ENCODE measurements around the gene MYH11. TPM values are rescaled to one million over a fixed set of nuclear protein-coding genes. Genes with fewer than 3 reads are reported as not detected.
"Not testable (repeated sequence)": the region's sequence is repeated elsewhere in the genome, so short reads cannot be mapped to it uniquely, and the experiment has no call there.

Gene MYH11
- total RNA-seq, 1 donor from 2014 or later = 0.05 TPM

DNA sequence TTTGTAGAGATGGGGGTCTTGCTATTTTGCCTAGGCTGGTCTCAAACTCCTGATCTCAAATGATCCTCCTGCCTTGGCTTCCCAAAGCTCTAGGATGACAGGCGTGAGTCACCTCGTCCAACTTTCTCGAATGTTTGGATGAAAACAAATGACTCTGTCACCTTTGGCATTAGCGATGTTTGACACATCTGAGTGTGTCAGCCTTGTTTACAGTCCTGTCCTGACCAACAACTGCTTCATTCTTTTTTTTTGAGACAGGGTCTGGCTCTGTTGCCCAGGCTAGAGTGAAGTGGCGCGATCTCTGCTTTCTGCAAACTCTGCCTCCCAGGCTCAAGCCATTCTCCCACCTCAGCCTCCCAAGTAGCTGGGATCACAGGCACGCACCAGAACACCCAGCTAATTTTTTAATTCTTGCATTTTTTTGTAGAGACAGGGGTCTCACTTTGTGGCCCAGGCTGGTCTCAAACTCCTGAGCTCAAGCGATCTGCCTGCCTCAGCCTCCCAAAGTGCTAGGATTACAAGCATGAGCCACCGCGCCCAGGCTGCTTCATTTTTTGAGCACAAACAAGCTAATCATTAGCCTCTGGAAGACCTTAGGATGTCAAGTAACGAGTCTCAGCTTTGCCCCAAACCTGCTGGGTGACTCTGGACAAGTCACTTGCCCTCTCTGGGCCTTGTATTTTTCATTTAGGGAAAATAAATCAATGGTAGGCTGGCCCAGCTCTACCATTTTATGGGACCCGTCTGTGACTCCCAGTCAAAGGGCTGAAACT is 7.4 kb downstream of the MYH11 start:
- H3K27me3 Mint-ChIP-seq (ENCODE audit: low read depth) = peaks cover 39% of the 10 kb centered on the region
- H3K9me3 Mint-ChIP-seq = no peaks in the 10 kb centered on the region
- no peaks in the 10 kb centered on the region for H3K36me3 Mint-ChIP-seq (ENCODE audit: low read depth)
- DNase-seq (ENCODE audit: low read depth, low spot score) = no peak
- H3K4me1 Mint-ChIP-seq = no peaks in the 10 kb centered on the region
- no peak overlapping the region for H3K27ac Mint-ChIP-seq (ENCODE audit: unreplicated experiment)
- TF ChIP-seq, protein P1, sequence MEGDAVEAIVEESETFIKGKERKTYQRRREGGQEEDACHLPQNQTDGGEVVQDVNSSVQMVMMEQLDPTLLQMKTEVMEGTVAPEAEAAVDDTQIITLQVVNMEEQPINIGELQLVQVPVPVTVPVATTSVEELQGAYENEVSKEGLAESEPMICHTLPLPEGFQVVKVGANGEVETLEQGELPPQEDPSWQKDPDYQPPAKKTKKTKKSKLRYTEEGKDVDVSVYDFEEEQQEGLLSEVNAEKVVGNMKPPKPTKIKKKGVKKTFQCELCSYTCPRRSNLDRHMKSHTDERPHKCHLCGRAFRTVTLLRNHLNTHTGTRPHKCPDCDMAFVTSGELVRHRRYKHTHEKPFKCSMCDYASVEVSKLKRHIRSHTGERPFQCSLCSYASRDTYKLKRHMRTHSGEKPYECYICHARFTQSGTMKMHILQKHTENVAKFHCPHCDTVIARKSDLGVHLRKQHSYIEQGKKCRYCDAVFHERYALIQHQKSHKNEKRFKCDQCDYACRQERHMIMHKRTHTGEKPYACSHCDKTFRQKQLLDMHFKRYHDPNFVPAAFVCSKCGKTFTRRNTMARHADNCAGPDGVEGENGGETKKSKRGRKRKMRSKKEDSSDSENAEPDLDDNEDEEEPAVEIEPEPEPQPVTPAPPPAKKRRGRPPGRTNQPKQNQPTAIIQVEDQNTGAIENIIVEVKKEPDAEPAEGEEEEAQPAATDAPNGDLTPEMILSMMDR (conservative IDR thresholded peaks at IDR 0.05) = no peak
- no peak overlapping the region for H3K4me3 Mint-ChIP-seq

DNA sequence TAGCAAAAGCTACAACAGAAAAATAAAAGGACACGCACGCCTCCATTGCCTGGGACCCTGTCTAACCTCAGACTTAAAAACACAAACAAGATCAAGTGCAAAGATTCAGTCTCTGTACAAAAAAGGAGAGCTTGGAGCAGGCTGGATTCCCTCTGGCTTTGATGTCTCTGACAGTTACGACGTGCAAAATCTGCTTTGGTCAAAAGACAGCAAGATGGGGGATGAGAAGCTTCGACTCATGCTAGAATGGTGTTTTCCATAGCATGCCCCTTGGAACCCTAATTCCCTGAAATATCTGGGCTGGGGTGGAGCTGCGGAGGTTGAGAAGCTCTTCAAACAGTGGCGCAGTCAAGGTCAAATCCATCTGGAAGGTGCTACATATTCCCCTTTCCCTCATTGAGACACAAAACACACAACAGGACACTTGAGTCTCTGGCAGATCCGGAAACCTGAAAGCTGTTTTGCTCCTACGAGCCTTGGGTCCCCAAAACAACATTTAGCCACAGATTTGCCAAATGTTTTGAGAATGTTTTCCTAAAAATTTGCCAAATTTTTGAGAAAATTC is 9.1 kb downstream of the MYH11 start:
- no peak for DNase-seq (ENCODE audit: low read depth, low spot score)
- TF ChIP-seq, protein P1 (conservative IDR thresholded peaks at IDR 0.05) = no peak
- H3K27ac Mint-ChIP-seq (ENCODE audit: unreplicated experiment) = no peak overlapping the region

DNA sequence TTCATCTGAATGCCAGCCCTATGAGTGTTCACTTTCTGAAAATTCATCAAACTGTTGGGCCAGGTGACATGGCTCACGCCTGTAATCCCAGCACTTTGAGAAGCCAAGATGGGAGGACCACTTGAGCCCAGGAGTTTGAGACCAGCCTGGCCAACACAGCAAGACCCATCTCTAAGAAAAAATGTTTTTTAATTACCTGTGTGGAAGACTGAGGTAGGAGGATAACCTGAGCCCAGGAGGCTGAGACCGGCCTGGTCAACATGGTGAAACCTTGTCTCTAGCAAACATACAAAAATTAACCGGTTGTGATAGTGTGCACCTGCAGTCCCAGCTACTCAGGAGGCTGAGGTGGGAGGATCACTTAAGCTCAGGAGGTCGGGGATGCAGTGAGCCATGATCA is 10.3 kb downstream of the MYH11 start:
- Mint-ChIP-seq H3K4me1 (no peaks in the 10 kb centered on the region), H3K27ac (ENCODE audit: unreplicated experiment) (no peak overlapping the region), H3K9me3 (no peaks in the 10 kb centered on the region), H3K27me3 (ENCODE audit: low read depth) (peaks cover 23% of the 10 kb centered on the region), H3K4me3 (no peak overlapping the region), H3K36me3 (ENCODE audit: low read depth) (no peaks in the 10 kb centered on the region)
- TF ChIP-seq, protein P1 (conservative IDR thresholded peaks at IDR 0.05) = no peak
- no peak for DNase-seq (ENCODE audit: low read depth, low spot score)

More for the DNA sequence above, 9.1 kb downstream of the MYH11 start:
- no peaks in the 10 kb centered on the region for H3K9me3 Mint-ChIP-seq
- H3K36me3 Mint-ChIP-seq (ENCODE audit: low read depth) = no peaks in the 10 kb centered on the region
- no peaks in the 10 kb centered on the region for H3K4me1 Mint-ChIP-seq
- peaks cover 30% of the 10 kb centered on the region for H3K27me3 Mint-ChIP-seq (ENCODE audit: low read depth)
- H3K4me3 Mint-ChIP-seq = no peak overlapping the region

DNA sequence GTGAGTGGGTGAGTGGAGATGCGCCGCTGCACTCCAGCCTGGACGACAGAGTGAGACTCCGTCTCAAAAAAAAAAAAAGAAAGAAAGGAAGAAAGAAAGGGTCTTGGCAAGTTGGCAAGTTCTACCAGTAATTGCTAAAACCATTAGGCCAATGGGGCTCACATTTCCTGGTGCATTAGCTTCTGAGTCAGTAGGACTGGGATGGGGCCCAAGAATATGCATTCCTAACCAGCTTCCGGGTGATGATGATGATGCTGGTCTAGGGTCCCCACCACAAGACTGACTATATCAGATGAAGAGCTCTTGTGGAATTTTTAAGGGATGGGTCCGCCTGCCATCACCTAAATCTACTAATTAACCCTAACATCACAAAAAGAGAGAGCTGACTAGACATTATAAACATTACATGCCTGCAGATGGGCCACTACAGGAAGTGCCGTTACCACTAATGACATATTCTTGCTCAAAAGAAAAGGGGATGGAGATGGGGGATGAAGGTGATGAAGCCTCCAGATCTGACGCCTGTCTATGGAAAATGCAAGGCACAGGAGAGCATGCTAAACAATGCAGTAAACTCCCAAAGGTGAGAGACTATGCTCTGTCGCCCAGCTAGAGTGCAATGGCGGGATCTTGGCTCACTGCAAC is 13.1 kb downstream of the MYH11 start:
- Mint-ChIP-seq H3K36me3 (ENCODE audit: low read depth) (no peaks in the 10 kb centered on the region), H3K27me3 (ENCODE audit: low read depth) (peaks cover 18% of the 10 kb centered on the region), H3K4me3 (no peak overlapping the region), H3K4me1 (no peaks in the 10 kb centered on the region), H3K9me3 (no peaks in the 10 kb centered on the region), H3K27ac (ENCODE audit: unreplicated experiment) (no peak overlapping the region)
- DNase-seq (ENCODE audit: low read depth, low spot score) = no peak
- TF ChIP-seq, protein P1 (conservative IDR thresholded peaks at IDR 0.05) = no peak

DNA sequence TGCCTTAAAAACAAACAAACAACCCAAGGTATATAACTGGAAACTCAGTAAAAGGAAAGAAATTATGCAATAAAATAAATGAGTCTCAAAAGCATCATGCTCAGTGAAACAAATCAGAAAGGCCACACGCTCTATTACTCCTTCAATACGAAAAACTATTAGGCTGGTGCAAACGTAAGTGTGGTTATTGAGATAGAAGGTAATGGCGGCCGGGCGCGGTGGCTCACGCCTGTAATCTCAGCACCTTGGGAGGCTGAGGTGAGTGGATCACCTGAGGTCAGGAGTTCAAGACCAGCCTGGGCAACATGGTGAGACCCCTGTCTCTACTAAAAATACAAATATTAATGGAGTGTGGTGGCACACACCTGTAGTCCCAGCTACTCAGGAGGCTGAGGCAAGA is 17.6 kb downstream of the MYH11 start:
- H3K27me3 Mint-ChIP-seq (ENCODE audit: low read depth); H3K27ac Mint-ChIP-seq (ENCODE audit: unreplicated experiment); H3K4me1 Mint-ChIP-seq; H3K36me3 Mint-ChIP-seq (ENCODE audit: low read depth); H3K9me3 Mint-ChIP-seq; H3K4me3 Mint-ChIP-seq; DNase-seq (ENCODE audit: low read depth, low spot score): not testable (repeated sequence)

DNA sequence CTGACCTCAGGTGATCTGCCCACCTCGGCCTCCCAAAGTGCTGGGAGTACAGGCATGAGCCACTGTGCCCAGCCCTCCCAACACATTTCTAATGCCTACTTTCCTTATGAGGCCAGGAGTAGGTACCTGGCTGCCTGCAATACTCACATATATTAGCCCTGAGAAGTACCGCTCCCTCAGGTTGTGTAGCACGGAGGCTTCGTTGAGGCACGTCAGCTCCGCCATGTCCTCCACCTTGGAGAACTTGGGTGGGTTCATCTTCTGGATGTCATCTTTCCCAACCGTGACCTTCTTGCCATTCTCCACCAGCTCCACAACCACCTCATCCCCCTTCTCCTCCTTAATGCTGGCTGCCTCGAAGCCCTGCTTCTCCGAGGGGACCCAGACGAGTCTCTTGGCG is 19.1 kb downstream of the MYH11 start:
- no peak overlapping the region for H3K4me3 Mint-ChIP-seq
- no peaks in the 10 kb centered on the region for H3K9me3 Mint-ChIP-seq
- H3K36me3 Mint-ChIP-seq (ENCODE audit: low read depth) = no peaks in the 10 kb centered on the region
- no peaks in the 10 kb centered on the region for H3K27me3 Mint-ChIP-seq (ENCODE audit: low read depth)
- no peak for DNase-seq (ENCODE audit: low read depth, low spot score)
- H3K27ac Mint-ChIP-seq (ENCODE audit: unreplicated experiment) = no peak overlapping the region
- TF ChIP-seq, protein P1 (conservative IDR thresholded peaks at IDR 0.05) = no peak
- H3K4me1 Mint-ChIP-seq = no peaks in the 10 kb centered on the region
